DMS53 treated with DMSO at 0.1 percent for 48 hours (cell line): Measurements from ENCODE around the gene BBS9.

Experiments
- DNase-seq: peaks from one replicate; lab custom pipeline; 2025; ENCODE audit not compliant: unreplicated experiment; lab: John Stamatoyannopoulos, UW

Gene BBS9

DNA sequence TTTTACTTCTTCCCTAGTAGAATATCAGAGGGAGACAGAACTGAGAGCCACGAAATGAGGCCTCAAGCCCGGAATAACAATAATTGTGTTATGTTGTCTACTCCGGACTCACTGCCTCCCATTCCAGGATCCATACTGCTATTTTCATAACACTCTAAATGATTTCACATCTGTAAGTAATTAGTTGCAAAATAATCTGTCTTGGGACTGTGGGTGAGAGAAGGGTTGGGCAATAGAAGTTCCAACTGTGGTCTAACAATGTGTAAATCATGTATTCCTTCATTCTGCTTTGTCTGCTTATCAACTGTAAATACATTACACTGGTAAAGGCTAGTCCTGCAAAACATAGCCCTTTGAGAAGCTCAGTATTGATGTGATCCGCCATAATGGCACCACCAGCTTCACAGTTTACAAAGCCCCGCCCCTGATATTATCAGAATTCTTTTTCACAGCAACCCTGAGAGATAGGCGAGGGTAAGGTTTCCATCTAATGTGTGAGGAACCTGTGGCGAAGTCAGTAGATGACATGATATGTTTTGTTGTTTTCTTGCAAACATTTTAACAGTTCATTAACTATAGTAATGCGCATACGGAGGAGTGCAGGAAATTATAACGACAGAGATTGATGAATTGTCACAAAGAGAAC, 510.3 kb downstream of the BBS9 start:
- DNase-seq: no peak

DNA sequence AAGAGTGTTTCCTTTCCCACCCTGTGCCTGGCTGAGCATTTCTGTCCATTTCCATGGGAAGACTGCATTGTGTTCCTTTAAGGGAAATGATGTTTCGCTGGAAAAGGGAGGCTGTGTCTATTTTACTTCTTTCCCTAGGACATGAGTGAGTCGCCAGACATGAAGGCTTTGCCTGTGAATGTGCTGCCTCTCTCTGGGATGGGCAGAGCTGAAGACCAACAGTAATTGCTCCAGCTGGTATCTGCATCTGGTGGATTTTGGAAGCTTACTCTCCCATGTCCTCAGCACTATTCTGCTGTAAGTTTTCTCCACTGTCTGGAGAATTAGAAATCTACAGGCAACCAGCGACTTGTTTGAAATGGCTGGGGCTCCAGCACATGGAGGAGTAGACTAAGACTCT, 511.4 kb downstream of the BBS9 start:
- DNase-seq: no peak

GRCh38 chr7:33642312-33642711, 512.9 kb downstream of the BBS9 start:
- peak; percentile 85 for DNase-seq

DNA sequence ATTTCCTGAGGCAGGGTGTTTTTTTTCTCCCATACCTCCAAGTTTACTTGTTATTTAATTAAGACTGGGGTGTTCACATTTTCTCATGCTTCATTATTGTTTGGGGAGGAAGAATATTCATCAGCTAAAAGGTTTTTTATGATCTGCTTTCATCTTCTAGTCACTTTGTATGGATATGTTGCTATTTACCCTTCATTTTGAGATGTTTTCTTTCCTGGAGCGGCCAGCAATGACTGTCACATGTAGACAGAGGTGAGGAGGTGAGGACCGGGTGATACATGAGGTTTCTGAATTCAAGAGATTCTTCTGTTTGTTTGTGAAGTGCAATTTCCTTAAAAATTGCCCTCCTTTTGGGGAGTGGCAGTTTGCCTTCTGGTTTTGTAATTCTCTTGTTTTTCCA, 514.2 kb downstream of the BBS9 start:
- DNase-seq: no peak

GRCh38 chr7:33644489-33644888, 515.1 kb downstream of the BBS9 start:
- DNase-seq: no peak

DNA sequence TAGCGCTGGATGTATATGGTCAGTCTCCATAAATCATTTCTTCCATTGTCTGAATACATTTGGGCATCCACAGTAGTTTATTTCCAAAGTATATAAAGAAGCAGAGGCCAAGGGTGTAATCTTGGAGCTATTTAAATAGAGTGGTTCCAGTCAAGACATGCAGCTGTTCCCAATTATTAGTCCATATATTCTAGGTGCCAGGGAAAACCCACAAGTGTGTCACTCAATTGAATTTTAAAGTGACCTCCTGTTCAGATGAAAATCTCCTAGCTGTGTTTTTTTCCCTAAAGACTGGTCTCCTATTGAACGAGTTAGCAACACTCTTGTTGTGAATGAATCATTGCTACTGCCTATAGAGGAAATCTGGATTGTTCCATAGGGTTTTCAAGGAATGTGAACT, 515.7 kb downstream of the BBS9 start:
- DNase-seq: no peak

GRCh38 chr7:33646166-33646565, 516.8 kb downstream of the BBS9 start:
- DNase-seq: no peak

GRCh38 chr7:33646891-33647391, 517.6 kb downstream of the BBS9 start:
- no peak for DNase-seq

- no peak for DNase-seq
Measured at GRCh38 chr7:33649476-33650441, 520.4 kb downstream of the BBS9 start.

- no peak for DNase-seq
Measured at GRCh38 chr7:33650828-33651227, 521.5 kb downstream of the BBS9 start.

- no peak for DNase-seq
Measured at GRCh38 chr7:33651998-33652515, 522.7 kb downstream of the BBS9 start.

- DNase-seq: no peak
Measured at GRCh38 chr7:33654676-33655075, 525.3 kb downstream of the BBS9 start.
